Panc1 (cell line): ENCODE data around the gene TRAPPC12. TPM values are rescaled to one million over a fixed set of nuclear protein-coding genes. Genes with fewer than 3 reads are reported as not detected.
A peak's percentile ranks its signal among the peaks of the same experiment; 100 is the strongest.

Source experiments
- ATAC-seq: fragments of 200-7000 bp; cut with Tn5 transposase; 2 replicates; pipeline ENCODE4 v1.9.1; 2020; ENCODE audit warnings: mild to moderate bottlenecking, moderate library complexity
- BruUV-seq: library from RNA; stranded (reverse); fragments of 400-500 nt; replicated peaks from 2 replicates; lab custom pipeline; 2021; lab: Mats Ljungman, UMichigan
- CTCF ChIA-PET: fragments of 300-600 bp; sonication (Branson Sonifier 250); formaldehyde crosslinking; loops from one replicate; lab custom pipeline; 2022; ENCODE audit warnings: antibody characterized with exemption; lab: Charles Lee
- POLR2A ChIA-PET: fragments of 300-600 bp; sonication (Branson Sonifier 250); formaldehyde crosslinking; loops from one replicate; lab custom pipeline; 2022; ENCODE audit warnings: antibody characterized with exemption; lab: Charles Lee
- DNase-seq: peaks from one replicate; pipeline ENCODE4 v3.0.0-alpha.2; 2010; ENCODE audit warnings: low read depth, low spot score
- H3K27ac ChIP-seq: 2 replicates; pipeline ENCODE4 v1.5.1; 2011; ENCODE audit warnings: mild to moderate bottlenecking, low read length, inconsistent platforms
- H3K27me3 ChIP-seq: fragments of 200-500 bp; sonication (Bioruptor generic); 2 replicates; pipeline ENCODE4 v1.6.0; 2014; ENCODE audit warnings: low read length, inconsistent platforms; ENCODE audit not compliant: control insufficient read depth, insufficient read depth
- H3K36me3 ChIP-seq: fragments of 200-500 bp; sonication (Bioruptor generic); 2 replicates; pipeline ENCODE4 v1.5.1; 2014; ENCODE audit warnings: inconsistent platforms, mild to moderate bottlenecking, low read length, moderate library complexity; ENCODE audit not compliant: control insufficient read depth, insufficient read depth
- H3K4me1 ChIP-seq: 2 replicates; pipeline ENCODE4 v1.5.1; 2011; ENCODE audit warnings: inconsistent platforms, mild to moderate bottlenecking, low read length, moderate library complexity; ENCODE audit not compliant: control insufficient read depth, insufficient read depth
- H3K4me3 ChIP-seq, 2 experiments: 2 replicates each; pipeline ENCODE4 v1.5.1; 2011 to 2012; ENCODE audit warnings: low read depth in 2 of 2, low read length in 2 of 2, mild to moderate bottlenecking in 2 of 2, inconsistent platforms in 1 of 2, moderate library complexity in 1 of 2
- H3K9me3 ChIP-seq: fragments of 200-500 bp; sonication (Bioruptor generic); 2 replicates; pipeline ENCODE4 v1.5.1; 2014; ENCODE audit warnings: low read depth, mild to moderate bottlenecking, inconsistent platforms, low read length, moderate library complexity; ENCODE audit not compliant: control insufficient read depth, insufficient read depth
- POLR2AphosphoS5 ChIP-seq: IDR thresholded peaks from 2 replicates; pipeline ENCODE4 v1.6.1; 2012; ENCODE audit warnings: mild to moderate bottlenecking, low read depth, low read length, moderate library complexity
- SIN3A ChIP-seq: IDR thresholded peaks from 2 replicates; pipeline ENCODE4 v1.6.1; 2012; ENCODE audit warnings: low read depth, mild to moderate bottlenecking, low read length, moderate library complexity, borderline replicate concordance; ENCODE audit not compliant: insufficient read depth
- TCF7L2 ChIP-seq: IDR thresholded peaks from 2 replicates; pipeline ENCODE4 v1.6.1; 2011; ENCODE audit warnings: mild to moderate bottlenecking, low read depth, low read length, inconsistent platforms
- in situ Hi-C: cut with HindIII; loops from 2 replicates; pipeline ENCODE4 v1.10.0; 2016; ENCODE audit warnings: low sequenced_read_pairs, low pct_unique_long_range_greater_than_20kb
- intact Hi-C: fragments of 100-400 bp; cut with micrococcal nuclease; formaldehyde crosslinking; loops from one replicate; pipeline ENCODE4 v1.10.0; 2022; ENCODE audit not compliant: unreplicated experiment
- total RNA-seq: library from RNA; stranded (reverse); gene quantifications from one replicate; pipeline ENCODE4 v1.2.1, GENCODE V29; 2021; ENCODE audit not compliant: unreplicated experiment
- TF ChIP-seq, protein P1 (sequence below), 2 experiments: IDR thresholded peaks; 2 replicates each; pipeline ENCODE4 v1.6.1; 2011 to 2012; ENCODE audit warnings: low read depth in 2 of 2, control low read depth in 1 of 2, low read length in 1 of 2, mild to moderate bottlenecking in 1 of 2, moderate library complexity in 1 of 2; ENCODE audit not compliant: insufficient read depth in 1 of 2
- TF ChIP-seq, protein P2 (sequence below): fragments of 450-650 bp; IDR thresholded peaks from 2 replicates; pipeline ENCODE4 v1.5.1; 2017; ENCODE audit warnings: mild to moderate bottlenecking

TRAPPC12 gene
- total RNA-seq, 1 experiment from 2014 or later: 78.7 TPM

- DNase-seq: no peak
- POLR2A ChIA-PET: no interaction called here
- ATAC-seq: no peak
- Histone ChIP-seq H3K4me3 (no peak overlapping the region), H3K36me3 (no peaks in the 10 kb centered on the region), H3K9me3 (no peaks in the 10 kb centered on the region), H3K4me1 (no peaks in the 10 kb centered on the region), H3K27ac (no peak overlapping the region), H3K27me3 (no peaks in the 10 kb centered on the region)
- no TSS peak for BruUV-seq
- in situ Hi-C loops: no loop called here
- no peak for TF ChIP-seq TCF7L2
- TF ChIP-seq, protein P1, sequence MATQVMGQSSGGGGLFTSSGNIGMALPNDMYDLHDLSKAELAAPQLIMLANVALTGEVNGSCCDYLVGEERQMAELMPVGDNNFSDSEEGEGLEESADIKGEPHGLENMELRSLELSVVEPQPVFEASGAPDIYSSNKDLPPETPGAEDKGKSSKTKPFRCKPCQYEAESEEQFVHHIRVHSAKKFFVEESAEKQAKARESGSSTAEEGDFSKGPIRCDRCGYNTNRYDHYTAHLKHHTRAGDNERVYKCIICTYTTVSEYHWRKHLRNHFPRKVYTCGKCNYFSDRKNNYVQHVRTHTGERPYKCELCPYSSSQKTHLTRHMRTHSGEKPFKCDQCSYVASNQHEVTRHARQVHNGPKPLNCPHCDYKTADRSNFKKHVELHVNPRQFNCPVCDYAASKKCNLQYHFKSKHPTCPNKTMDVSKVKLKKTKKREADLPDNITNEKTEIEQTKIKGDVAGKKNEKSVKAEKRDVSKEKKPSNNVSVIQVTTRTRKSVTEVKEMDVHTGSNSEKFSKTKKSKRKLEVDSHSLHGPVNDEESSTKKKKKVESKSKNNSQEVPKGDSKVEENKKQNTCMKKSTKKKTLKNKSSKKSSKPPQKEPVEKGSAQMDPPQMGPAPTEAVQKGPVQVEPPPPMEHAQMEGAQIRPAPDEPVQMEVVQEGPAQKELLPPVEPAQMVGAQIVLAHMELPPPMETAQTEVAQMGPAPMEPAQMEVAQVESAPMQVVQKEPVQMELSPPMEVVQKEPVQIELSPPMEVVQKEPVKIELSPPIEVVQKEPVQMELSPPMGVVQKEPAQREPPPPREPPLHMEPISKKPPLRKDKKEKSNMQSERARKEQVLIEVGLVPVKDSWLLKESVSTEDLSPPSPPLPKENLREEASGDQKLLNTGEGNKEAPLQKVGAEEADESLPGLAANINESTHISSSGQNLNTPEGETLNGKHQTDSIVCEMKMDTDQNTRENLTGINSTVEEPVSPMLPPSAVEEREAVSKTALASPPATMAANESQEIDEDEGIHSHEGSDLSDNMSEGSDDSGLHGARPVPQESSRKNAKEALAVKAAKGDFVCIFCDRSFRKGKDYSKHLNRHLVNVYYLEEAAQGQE (IDR thresholded peaks at IDR 0.05; ENCODE audit: insufficient read depth in 1 of 2, low read depth in 2 of 2, low read length in 1 of 2): no peak
- no peak for TF ChIP-seq POLR2AphosphoS5
- TF ChIP-seq, protein P2, sequence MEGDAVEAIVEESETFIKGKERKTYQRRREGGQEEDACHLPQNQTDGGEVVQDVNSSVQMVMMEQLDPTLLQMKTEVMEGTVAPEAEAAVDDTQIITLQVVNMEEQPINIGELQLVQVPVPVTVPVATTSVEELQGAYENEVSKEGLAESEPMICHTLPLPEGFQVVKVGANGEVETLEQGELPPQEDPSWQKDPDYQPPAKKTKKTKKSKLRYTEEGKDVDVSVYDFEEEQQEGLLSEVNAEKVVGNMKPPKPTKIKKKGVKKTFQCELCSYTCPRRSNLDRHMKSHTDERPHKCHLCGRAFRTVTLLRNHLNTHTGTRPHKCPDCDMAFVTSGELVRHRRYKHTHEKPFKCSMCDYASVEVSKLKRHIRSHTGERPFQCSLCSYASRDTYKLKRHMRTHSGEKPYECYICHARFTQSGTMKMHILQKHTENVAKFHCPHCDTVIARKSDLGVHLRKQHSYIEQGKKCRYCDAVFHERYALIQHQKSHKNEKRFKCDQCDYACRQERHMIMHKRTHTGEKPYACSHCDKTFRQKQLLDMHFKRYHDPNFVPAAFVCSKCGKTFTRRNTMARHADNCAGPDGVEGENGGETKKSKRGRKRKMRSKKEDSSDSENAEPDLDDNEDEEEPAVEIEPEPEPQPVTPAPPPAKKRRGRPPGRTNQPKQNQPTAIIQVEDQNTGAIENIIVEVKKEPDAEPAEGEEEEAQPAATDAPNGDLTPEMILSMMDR: no peak
- no peak for TF ChIP-seq SIN3A
- CTCF ChIA-PET: interaction anchor here (0.6 kb wide), 1 partner anchor 209 kb away, joined by 4 read pairs; no protein-coding TSS in a partner anchor
- intact Hi-C loops: no loop called here
Observed at GRCh38 chr2:3443083-3443482, 63.6 kb downstream of the TRAPPC12 start.

GRCh38 chr2:3443506-3444084, 64.1 kb downstream of the TRAPPC12 start:
- DNase-seq (no peak), ATAC-seq (peak; percentile 76)
- Histone ChIP-seq H3K4me3 (no peak overlapping the region), H3K36me3 (no peaks in the 10 kb centered on the region), H3K4me1 (no peaks in the 10 kb centered on the region), H3K27ac (no peak overlapping the region), H3K27me3 (no peaks in the 10 kb centered on the region), H3K9me3 (no peaks in the 10 kb centered on the region)
- ChIA-PET CTCF (no interaction called here), POLR2A (no interaction called here)
- no TSS peak for BruUV-seq
- intact Hi-C loops: no loop called here
- TF ChIP-seq SIN3A (no peak), TCF7L2 (no peak), POLR2AphosphoS5 (no peak)
- TF ChIP-seq, protein P1 (IDR thresholded peaks at IDR 0.05; ENCODE audit: insufficient read depth in 1 of 2, low read depth in 2 of 2, low read length in 1 of 2): no peak
- TF ChIP-seq, protein P2: no peak; the same call in 1 of the 2 replicates
- in situ Hi-C loops: no loop called here
